GM10847 (cell line): ENCODE measurements around the gene FBXO44.

Experiments
- POLR2A ChIP-seq: IDR thresholded peaks from 2 replicates; pipeline ENCODE4 v1.6.1; 2011; ENCODE audit not compliant: insufficient read length; ENCODE audit errors: extremely low read depth

Gene FBXO44

GRCh38 chr1:11654137-11654938, at the start of gene FBXO44, which contains the start of gene FBXO2:
FBXO44 (plus strand) TSS chr1:11654877; CDS start chr1:11655836, 959 bp downstream.
FBXO2 (minus strand) TSS chr1:11654429; CDS start chr1:11654340, 89 bp downstream.
- no peak for TF ChIP-seq POLR2A

GRCh38 chr1:11606775-11607174, 47.9 kb upstream of the FBXO44 start:
- TF ChIP-seq POLR2A = no peak

GRCh38 chr1:11610629-11611180, 44.0 kb upstream of the FBXO44 start:
- TF ChIP-seq POLR2A = no peak

- TF ChIP-seq POLR2A = no peak
Measured at GRCh38 chr1:11611638-11612327, 42.9 kb upstream of the FBXO44 start.

- TF ChIP-seq POLR2A = no peak
Measured at GRCh38 chr1:11613347-11613746, 41.3 kb upstream of the FBXO44 start.

- TF ChIP-seq POLR2A = no peak
Measured at GRCh38 chr1:11615090-11615489, 39.6 kb upstream of the FBXO44 start.

- no peak for TF ChIP-seq POLR2A
Measured at GRCh38 chr1:11616766-11617165, 37.9 kb upstream of the FBXO44 start.

- TF ChIP-seq POLR2A = no peak
Measured at GRCh38 chr1:11617314-11617713, 37.4 kb upstream of the FBXO44 start.

- no peak for TF ChIP-seq POLR2A
Measured at GRCh38 chr1:11617741-11618140, 36.9 kb upstream of the FBXO44 start.

- no peak for TF ChIP-seq POLR2A
Measured at GRCh38 chr1:11620405-11620804, 34.3 kb upstream of the FBXO44 start.

GRCh38 chr1:11620924-11621323, 33.8 kb upstream of the FBXO44 start:
- TF ChIP-seq POLR2A = no peak

- no peak for TF ChIP-seq POLR2A
Measured at GRCh38 chr1:11622398-11622797, 32.3 kb upstream of the FBXO44 start.

GRCh38 chr1:11623702-11624101, 31.0 kb upstream of the FBXO44 start:
- no peak for TF ChIP-seq POLR2A

GRCh38 chr1:11626551-11626950, 28.1 kb upstream of the FBXO44 start:
- TF ChIP-seq POLR2A = no peak

- TF ChIP-seq POLR2A = no peak
Measured at GRCh38 chr1:11628767-11629166, 25.9 kb upstream of the FBXO44 start.
